Measurements from ENCODE around the gene NEDD4L.

NEDD4L gene

DNA sequence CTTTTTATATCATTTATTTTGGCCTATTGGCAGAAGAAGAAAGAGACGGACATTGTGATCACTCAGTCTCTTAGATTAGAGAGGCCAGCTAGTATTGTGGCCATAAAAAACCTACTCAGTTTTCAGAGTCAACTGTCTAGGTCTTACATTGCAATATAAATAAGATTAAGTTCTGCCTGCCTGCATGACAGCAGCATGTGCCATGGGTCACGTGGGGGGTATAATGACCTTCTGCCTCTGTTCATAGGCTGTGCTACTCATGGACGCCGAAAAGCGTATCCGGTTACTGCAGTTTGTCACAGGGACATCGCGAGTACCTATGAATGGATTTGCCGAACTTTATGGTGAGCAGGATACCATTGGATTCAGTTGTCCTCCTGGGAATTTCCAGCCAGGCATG lies 346.4 kb downstream of the NEDD4L start:
- no peak for FAIRE-seq

DNA sequence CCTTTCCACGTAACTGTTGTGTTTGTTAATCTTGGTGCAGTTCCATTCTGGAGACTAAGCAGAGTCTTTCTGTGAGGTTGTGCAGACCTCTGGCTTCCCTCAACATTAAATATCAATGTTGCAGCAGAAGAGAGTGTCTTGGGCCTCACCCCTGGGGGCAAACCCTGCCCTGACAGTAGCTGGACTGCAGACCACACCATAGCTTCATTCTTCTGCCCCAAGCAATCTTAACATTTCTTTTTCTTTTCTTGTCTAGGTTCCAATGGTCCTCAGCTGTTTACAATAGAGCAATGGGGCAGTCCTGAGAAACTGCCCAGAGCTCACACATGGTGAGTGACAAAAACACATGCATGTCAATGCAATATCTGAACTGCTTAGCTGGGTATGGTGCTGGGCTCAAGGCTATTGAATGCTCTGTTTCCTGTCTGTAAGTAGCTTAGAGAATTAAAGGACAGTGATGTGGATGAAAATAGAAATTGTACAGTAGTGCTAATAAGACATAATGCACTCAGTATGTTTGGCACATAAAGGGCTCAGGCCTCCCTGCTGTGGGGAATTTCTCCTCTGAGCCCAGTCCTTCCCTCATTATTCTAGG lies 347.3 kb downstream of the NEDD4L start:
- no peak for FAIRE-seq

DNA sequence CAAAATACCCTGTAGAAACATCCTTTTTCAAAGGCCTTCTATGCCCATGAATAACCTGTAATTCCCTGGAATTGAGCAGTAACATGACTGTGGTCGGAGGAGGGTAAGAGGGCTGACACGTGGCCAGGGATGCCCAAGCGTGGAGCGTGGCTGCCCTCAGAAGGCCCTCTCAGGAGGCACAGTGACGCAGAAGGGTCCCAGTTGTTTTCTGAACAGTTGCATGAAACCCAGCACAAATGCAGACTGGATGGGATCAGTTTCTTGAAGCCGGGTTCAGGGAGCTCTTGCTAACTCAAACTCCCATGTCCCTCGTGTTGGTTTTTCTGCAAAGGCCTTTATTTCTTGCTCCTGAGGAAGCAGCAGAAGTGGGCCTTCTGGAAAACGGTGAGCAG lies 347.9 kb downstream of the NEDD4L start:
- FAIRE-seq: no peak

DNA sequence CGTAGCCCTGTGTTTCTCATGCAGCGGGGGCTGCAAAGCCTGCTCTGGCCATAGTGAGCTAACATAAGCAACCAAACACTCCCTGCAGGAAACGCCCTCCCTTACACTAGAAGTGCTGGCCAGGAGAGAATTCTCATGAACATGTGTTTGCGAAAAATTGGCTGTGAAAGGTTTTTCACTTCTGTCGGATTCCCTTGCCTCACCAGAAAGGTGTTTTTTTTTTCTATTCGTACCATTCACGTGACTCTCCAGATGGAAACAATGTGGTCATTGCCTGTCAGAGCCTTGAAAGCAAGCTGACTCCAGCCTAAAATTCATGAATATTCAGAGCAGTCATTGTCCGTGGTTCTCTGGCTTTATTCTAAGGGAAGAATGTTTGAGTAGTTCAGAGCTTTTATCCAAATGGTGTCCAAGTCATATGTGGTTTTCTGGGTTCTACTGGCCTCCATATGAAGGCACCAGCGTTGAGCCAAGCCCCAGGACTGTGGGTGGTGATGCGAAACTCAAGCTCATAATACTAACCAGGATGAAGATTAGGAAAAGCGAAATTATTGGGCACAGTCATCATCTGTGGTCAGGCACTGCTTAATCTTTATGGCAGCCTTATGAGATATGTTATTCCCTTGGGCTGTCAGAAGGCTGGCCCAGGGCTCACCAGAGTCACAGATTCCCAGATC lies 348.4 kb downstream of the NEDD4L start:
- FAIRE-seq: no peak

DNA sequence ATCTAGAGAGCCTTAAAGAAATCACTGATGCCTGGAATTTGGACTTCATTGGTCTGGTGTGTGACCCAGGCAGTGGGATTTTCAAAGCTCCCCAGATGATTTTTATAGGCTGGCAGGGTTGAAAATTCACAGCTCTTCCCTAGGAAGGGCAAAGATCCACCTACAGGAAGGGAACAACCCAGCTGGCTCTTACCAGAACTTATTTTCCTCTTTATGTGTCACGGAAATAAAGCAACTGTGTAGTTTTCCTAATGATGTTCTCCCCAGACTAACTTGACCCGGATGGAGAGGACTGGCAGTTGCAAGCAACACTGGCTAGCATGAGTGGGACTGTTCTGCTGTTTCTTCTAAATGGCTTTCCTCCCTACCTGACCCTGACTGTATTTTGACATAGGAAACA lies 349.3 kb downstream of the NEDD4L start:
- no peak for FAIRE-seq

DNA sequence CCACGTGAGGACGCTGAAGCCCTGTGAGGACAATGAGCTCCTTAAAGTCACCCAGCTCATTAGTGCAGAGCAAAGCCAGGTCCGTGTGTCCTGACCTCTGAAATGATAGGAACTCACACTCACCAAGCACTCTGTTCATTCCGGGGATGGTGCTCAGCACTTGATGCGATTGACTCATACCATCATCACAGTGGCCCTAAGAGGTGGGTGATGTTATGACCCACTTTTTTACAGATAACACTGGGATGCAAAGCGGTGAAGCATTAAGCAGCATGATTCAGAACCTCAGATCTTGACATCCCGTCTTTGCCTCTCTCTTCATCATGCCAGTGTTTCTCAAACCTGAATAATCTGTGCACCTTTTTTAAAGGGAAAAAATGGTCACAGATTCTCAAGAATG lies 350.0 kb downstream of the NEDD4L start:
- no peak for FAIRE-seq

DNA sequence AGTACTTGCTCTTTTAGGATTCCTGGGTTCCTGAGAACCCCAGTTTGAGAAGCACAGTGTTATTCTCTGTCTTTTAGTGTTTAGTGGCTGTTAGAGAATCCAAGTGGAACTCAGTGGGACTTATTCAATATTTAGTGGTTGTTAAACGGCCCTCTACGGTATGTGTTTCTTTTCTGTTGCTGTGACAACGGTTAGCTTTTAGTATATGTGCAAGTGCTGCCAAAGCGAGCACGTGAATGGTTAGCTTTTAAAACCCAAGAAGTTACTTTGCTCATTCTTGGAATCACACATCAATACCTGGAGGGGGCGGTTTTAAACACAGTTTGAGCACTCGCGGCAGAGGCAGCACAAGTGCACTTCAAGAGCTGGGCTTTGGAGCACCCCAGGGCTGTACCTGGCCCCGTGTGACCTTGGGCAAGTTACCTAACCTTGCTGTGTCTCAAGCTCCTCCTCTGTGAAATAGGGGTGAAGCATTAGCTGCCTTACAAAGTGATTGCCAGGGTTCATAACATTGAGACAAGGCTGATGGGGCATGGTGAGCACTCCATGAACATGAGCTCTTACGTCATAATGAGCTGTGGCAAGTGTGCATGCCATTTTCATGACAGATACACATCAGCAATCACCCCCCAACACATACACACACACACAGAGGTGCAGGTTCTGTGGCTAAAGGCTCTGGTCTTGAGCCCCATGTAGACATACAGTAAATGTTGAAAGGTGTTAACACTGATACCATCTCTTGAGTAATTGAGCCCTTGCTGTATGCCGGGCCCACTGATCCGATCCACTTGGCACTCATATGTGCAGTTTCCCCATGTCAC lies 350.8 kb downstream of the NEDD4L start:
- FAIRE-seq: no peak

DNA sequence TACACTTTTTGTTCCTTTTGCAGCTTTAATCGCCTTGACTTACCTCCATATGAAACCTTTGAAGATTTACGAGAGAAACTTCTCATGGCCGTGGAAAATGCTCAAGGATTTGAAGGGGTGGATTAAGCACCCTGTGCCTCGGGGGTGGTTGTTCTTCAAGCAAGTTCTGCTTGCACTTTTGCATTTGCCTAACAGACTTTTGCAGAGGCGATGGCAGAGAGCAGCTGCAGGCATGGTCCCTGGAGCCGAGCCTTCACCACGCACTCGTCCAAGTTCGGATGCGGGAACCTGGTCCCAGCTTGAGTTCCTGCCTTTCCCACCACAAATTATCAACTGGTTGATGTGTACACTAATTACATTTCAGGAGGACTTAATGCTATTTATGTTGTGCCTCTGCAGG lies 352.1 kb downstream of the NEDD4L start:
- FAIRE-seq: no peak

DNA sequence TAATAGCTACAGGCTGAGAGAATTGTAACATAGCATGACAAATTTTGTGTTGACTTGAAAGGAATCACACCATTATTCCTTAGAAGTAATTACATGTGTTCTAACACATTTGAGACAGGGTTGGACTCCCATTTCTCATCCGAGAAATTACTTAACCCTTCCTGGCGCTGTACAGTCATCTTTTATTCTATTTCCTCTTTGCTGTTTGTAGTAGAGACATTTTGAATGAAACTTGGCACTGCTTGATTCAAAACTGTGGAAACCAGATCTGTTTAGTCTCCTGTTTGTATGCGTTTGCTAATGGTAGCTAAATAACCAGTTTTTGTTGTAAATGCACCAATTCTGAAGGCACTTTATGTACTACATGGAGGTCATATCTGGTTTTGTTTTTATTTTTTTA lies 352.9 kb downstream of the NEDD4L start:
- no peak for FAIRE-seq

DNA sequence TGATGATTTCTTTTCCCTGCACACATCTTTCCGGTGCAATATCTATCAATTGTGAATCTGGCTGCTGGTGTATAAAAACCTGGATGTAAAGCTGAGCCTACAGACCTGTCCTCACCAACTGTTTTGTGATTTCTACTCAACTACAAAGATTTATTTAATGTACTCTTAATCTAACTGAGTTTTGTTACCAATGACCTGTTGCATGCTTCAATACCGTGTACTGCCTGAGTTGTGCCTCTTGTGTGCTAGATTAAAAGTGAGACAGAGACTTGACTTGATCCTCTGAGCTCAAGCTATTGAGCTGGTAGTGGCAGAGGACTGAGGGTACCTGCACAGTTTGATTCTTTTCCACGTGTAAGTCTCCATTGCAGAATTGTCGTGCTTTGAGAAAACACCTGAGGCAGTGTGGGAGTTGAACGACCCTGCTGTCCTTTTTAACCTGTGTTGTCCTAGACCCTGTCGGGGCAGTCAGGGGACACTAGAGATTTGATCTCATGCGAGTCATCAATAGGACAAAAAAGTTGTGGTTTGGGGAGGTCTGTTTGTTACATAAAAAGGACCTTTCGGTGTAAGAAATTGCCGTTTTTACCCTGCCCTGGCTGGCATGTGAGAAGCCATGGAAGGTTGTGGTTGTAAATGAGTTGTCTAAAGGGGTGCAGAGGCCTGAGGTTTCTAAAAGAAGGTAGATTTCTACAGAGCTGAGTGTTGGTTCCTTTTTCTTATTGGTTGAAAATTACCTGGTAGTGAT lies 353.5 kb downstream of the NEDD4L start:
- FAIRE-seq: no peak

DNA sequence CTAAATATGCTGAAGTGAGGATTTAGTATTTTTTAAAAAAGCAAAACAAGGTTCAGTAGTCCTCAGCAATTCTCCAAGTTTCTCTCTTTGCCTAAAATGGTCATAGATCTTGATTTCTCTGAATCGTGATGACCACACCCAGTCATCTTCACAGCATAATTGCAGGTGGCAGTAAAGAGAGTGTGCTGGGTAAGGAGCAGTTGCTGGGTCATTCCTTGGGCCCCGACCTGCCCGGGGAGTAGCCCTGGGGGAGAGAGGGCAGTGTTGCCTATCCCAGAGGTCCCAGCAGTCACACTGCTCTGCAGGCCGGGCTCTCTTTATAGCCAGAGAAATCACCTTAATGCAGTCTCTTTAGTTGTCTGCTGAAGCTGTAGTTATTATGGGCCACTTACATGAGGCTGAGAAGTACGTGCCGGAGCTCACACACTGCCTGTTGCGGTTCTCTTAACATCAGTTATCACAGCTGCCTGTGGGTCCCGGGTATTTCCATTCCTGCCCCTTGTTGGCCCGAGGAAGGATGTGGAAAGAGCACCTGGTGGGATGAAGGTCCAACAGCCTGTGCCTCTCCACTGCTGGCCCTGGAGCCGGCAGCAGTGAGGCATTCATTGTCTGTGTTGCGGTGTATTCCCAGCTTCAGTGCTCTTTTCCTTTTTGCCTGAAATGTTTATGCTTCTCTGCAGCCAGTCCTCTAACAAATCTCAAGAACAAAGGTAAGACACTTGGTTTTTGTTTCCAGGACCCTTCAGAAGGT lies 354.8 kb downstream of the NEDD4L start:
- FAIRE-seq: no peak

DNA sequence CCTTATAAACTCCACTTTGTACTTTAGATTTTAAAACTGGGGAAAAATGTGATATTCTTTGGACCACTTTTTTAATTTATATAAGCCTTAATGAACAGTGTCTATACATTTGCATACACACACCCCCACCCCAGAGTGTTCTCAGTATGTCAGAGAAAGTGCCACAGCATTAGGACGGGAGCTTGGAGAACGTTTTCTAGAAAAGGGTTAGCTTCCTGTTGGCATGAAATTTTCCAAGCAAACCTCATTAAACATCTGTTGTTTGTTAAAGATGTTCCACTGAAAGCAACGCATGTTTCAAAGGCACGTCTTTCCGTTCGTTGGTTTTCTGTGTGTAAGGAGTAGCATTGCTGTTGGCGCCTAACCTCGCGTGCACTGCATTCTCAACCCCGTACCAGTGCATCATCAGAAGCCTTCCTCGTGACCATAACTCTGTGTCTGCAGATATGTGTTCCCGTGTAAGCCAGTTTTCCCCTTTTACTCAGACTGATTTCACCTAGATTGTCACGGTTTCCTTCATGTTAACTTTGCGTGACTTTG lies 356.4 kb downstream of the NEDD4L start:
- FAIRE-seq: no peak

DNA sequence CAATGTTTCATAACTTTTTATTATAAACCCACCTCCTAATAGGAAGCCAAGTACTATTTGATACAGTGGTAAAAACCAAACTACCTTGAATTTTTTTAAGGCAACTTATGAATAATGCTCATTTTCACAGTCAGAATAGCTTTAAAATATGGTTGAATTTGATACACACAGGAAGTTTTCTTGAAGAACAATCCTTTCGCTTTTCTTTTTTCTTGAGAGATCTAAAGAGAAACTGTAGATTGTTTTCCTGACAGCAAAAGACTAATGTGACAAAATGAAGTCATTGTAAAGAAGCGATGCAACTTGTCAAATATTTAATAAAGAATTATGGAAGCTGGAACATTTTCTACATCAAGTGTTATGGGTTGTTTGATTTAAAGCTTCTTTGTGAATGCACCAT lies 357.2 kb downstream of the NEDD4L start:
- FAIRE-seq: no peak

DNA sequence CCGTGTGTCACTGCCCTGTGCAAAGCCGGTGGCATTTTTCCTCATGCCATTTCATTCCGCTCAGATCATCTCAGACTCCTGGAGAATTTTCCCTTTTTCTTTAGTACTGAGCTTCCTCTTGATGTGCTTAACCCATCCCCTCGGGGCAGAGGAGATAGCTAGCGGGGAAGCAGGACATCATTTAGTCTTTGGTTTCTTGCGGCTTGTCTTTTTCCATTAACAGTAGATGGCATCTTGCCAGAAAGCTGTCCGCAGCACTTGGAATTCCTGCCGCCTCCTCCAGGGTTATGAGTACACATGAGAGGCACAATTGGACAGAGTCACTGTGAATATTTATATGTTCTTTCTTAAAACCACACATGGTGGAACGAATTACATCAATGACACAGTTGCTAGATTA lies 358.2 kb downstream of the NEDD4L start:
- FAIRE-seq: no peak

DNA sequence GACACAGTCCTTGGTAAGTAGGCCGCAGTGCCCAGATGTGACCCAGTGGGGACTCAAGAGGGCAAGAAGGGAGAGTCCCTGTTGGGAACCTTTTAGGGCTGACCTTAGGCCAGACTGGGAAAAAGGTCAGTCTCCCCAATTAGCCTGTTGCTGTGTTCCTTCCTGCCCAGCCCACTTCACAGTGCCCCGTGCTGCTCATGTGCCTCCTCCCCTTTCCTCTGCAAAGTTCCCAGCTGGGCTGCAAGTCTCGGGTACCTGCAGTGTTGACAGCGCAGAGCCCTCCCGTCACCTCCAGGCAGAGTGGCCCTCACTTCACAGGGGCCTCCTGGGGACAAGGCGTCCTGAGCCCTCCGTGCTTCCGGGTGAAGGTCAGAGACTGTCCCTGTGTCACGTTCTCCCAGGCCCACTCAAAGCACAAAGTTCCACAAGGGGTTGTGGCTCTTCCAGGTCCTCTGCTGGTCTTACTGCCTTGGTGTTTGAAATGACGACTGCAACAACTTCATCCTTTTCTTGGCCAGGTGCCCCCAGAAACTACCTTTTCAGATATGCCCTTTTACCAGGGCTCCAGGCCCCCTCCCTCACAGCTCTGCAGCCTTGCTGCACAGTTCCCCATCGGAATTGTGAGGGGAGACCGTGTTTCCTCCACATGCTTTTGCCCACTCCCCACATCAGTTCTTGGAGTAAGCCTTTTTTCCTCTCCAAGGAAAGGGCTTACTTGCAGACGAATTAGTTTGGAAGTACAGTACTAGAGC lies 359.1 kb downstream of the NEDD4L start:
- FAIRE-seq: no peak

DNA sequence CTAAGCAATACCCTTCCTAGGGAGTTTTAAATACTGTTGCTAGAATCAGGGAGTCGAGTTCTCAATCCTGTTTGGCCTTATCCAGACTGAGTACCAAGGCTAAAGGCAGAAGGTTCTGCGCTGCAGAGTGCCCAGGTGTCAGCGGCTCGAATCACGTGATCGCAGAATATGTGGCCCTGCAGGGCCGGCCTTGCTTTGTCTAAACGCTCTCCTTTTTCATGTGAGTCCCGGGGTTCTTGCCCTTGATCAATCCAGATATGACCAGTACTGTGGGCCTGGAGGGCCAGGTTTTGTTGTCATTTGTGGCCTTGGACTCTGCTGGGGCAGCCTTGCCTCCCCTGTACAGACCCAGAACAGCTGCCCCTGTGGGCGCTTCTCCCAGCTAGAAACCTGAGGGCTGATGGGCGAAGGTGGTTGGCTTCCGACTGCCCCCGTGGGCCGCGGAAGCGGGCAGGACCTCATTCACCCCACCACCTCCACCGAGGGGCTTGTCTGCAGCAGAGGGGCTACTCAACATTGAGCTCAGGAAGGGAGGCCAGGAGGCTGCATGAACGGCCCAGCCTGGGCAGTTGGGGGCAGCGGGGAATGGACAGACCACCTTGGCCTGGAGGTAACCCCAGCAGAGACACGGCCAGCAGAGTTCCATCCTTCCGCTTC lies 359.9 kb downstream of the NEDD4L start:
- no peak for FAIRE-seq

DNA sequence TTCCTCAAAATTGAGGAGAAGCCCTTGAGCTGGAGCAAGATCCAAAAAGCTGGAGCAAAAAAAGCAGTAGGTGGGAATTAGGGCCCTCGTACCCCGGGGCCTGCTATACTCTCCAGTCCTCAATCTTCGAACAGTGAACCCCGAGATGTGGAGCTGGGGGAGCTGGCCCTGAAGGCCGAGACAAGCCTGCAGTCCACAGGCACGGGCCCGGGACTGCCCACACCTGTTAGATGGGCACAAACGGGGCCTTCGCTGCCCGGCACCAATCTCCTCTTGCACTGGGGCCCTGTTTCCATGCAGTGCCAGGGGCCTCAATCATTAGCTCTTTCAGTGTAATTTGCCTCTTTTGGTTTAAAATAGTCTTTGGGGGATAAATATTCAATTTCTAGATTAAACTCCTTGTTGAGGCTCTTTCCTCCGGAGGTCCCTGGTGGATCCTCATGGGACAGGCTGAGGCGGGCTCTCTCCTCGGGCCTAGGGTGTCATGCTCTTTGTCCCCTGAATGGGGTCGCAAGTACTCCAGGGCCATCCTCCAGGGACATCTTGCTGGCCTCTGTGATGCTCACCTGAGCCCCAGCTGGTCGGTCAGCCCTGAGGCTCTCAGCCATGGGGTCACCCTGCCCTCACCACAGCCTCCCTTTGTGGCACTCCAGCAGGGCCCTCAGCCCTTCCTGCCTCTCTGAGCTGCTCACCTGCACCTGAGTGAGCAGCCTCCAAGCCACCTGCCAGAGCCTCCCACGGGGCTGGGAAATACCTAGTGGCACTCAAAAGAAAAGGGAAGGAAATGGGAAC lies 361.3 kb downstream of the NEDD4L start:
- no peak for FAIRE-seq

DNA sequence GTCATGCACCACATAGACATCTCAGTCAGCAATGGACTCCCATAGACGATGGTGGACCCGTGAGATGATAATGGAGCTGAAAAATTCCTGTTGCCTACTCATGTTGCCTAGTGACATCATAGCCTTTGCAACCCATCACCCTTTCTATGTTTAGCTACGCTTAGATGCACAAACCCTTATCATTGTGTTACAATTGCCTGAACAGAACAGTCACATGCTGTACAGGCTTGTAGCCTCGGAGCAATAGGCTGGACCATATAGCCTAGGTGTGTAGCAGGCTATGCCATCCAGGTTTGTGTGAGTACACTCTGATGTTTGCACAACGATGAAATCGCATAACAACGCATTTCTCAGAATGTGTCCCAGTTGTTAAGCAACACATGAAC lies 363.2 kb downstream of the NEDD4L start:
- no peak for FAIRE-seq

DNA sequence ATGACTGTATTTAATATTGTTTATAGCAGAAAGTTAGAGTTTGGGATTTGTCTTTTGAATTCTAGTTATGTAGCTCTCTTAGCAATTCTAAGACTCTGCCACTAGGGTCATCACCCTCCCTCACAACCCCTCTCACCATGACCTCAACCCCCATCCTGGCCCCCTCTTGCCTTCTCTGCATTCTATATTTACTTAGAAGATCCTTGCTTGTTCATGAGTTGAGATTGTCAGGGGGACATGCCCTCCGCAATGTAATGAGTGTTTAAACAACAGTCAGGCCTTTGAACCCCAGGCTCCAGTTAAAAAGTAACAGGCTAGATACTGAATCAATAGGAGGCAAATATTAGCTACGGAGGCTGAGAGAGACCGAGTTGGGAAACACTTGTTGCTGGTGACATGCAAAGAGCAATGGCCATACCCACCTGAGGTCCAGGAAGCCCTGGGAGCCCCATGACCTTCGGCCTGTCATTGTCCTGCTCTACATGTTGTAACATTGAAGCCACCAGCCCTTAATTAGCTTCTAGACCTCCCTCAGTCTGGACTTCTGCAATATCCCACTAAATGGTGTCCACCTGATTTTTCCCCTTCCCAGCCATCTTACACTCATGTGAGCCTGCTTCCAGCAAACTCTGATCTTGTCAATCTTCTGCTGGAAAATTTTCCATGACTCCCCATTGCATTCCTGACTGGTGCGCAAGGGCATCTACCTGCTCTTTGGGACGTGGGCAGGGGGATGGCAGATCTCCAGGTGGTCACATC lies 363.8 kb downstream of the NEDD4L start:
- no peak for FAIRE-seq

DNA sequence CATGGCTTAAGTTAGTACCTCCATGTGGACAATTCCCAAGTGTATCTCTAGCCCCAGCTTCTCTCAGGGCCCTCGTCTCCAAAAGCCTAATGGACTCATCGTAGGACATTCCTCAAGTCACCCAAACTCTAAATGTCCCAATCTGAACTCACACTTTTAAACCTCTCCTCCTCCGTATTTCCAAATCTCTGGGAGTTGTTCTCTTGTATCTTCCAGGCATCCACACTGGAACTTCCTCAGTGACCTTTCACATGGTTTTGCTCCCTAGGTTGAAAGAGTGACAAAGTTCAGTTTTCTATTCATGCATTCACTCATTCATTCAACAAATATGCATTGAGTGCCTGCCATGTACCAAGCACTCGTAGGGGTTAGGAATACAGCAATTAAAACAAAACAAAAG lies 364.6 kb downstream of the NEDD4L start:
- FAIRE-seq: no peak

Data from TTC549 (cell line).